IMR-90 (cell line): Measurements from ENCODE around the gene ARHGAP28. TPM values are rescaled to one million over a fixed set of nuclear protein-coding genes. Genes with fewer than 3 reads are reported as not detected.

Source experiments
- ATAC-seq: fragments of 200-7000 bp; cut with Tn5 transposase; 2 replicates; pipeline ENCODE4 v1.9.1; 2020; ENCODE audit warnings: low read depth, mild to moderate bottlenecking, moderate library complexity
- BruUV-seq: library from RNA; stranded (reverse); fragments of 400-500 nt; replicated peaks from 2 replicates; lab custom pipeline; 2021; lab: Mats Ljungman, UMichigan
- CTCF ChIA-PET: fragments of 300-600 bp; formaldehyde crosslinking; extraction: SDS; loops from one replicate; lab custom pipeline; 2021; ENCODE audit warnings: antibody characterized with exemption; lab: Yijun Ruan, JAX
- POLR2A ChIA-PET: fragments of 300-600 bp; sonication (Branson Sonifier 250); formaldehyde crosslinking; loops from one replicate; lab custom pipeline; 2022; ENCODE audit warnings: antibody characterized with exemption; ENCODE audit not compliant: unreplicated experiment; lab: Charles Lee
- DNase-seq: peaks from one replicate; pipeline ENCODE4 v3.0.0; 2013
- H2AFZ ChIP-seq: replicated peaks from 2 replicates; pipeline ENCODE3; 2013; ENCODE audit warnings: low read length, mild to moderate bottlenecking; ENCODE audit not compliant: poor library complexity
- H2AK5ac ChIP-seq: 2 replicates; pipeline ENCODE4 v1.6.1; 2013; ENCODE audit warnings: low read depth, low read length, inconsistent platforms
- H2AK9ac ChIP-seq: replicated peaks from 2 replicates; pipeline ENCODE3; 2013; ENCODE audit warnings: mild to moderate bottlenecking, low read depth, low read length, moderate library complexity; ENCODE audit not compliant: poor library complexity
- H2BK120ac ChIP-seq: 2 replicates; pipeline ENCODE4 v1.6.1; 2013; ENCODE audit warnings: low read depth, low read length, inconsistent platforms
- H2BK15ac ChIP-seq: 3 replicates; pipeline ENCODE4 v1.6.1; 2013; ENCODE audit warnings: low read depth, low read length, inconsistent platforms
- H2BK20ac ChIP-seq: 2 replicates; pipeline ENCODE4 v1.6.1; 2013; ENCODE audit warnings: low read depth, mild to moderate bottlenecking, inconsistent platforms, low read length, moderate library complexity
- H2BK5ac ChIP-seq: 2 replicates; pipeline ENCODE4 v1.6.1; 2013; ENCODE audit warnings: mild to moderate bottlenecking, low read depth, low read length, inconsistent platforms; ENCODE audit not compliant: poor library complexity, severe bottlenecking
- H3K14ac ChIP-seq: replicated peaks from 2 replicates; pipeline ENCODE4 v1.6.1; 2013; ENCODE audit warnings: low read depth, low read length, inconsistent platforms
- H3K18ac ChIP-seq: 2 replicates; pipeline ENCODE4 v1.6.1; 2013; ENCODE audit warnings: low read depth, low read length, control low read depth
- H3K23ac ChIP-seq: 2 replicates; pipeline ENCODE4 v1.6.1; 2013; ENCODE audit warnings: low read depth, low read length, inconsistent platforms
- H3K27ac ChIP-seq: 2 replicates; pipeline ENCODE4 v1.5.1; 2013; ENCODE audit warnings: mild to moderate bottlenecking, control low read depth, low read length; ENCODE audit not compliant: insufficient read depth
- H3K27me3 ChIP-seq: 2 replicates; pipeline ENCODE4 v1.6.1; 2013; ENCODE audit warnings: low read length; ENCODE audit not compliant: control insufficient read depth, insufficient read depth
- H3K36me3 ChIP-seq: 2 replicates; pipeline ENCODE4 v1.6.1; 2013; ENCODE audit warnings: low read length, mixed read lengths; ENCODE audit not compliant: control insufficient read depth, insufficient read depth
- H3K4ac ChIP-seq: 2 replicates; pipeline ENCODE4 v1.6.1; 2013; ENCODE audit warnings: low read depth, low read length, inconsistent platforms
- H3K4me1 ChIP-seq: 2 replicates; pipeline ENCODE4 v1.6.1; 2013; ENCODE audit warnings: low read length, mixed read lengths; ENCODE audit not compliant: control insufficient read depth, insufficient read depth
- H3K4me2 ChIP-seq: 2 replicates; pipeline ENCODE4 v1.6.1; 2013; ENCODE audit warnings: low read depth, mild to moderate bottlenecking, control low read depth, low read length, moderate library complexity
- H3K4me3 ChIP-seq: 2 replicates; pipeline ENCODE4 v1.5.1; 2013; ENCODE audit warnings: low read depth, mild to moderate bottlenecking, control low read depth, low read length, moderate library complexity; ENCODE audit not compliant: insufficient read depth
- H3K56ac ChIP-seq: 2 replicates; pipeline ENCODE4 v1.6.1; 2013; ENCODE audit warnings: low read length, inconsistent platforms; ENCODE audit not compliant: insufficient read depth; ENCODE audit errors: extremely low read depth
- H3K79me1 ChIP-seq, 2 experiments: 2 replicates each; pipeline ENCODE4 v1.6.1; 2013; ENCODE audit warnings: low read length in 2 of 2, inconsistent platforms in 1 of 2, low read depth in 1 of 2
- H3K9ac ChIP-seq: 2 replicates; pipeline ENCODE4 v1.6.1; 2013; ENCODE audit warnings: low read depth, low read length, control low read depth
- H3K9me1 ChIP-seq: 2 replicates; pipeline ENCODE4 v1.6.1; 2013; ENCODE audit warnings: low read length, inconsistent platforms; ENCODE audit not compliant: insufficient read depth
- H3K9me3 ChIP-seq: 2 replicates; pipeline ENCODE4 v1.6.1; 2013; ENCODE audit warnings: low read length; ENCODE audit not compliant: control insufficient read depth, insufficient read depth
- H4K20me1 ChIP-seq: 2 replicates; pipeline ENCODE4 v1.6.1; 2013; ENCODE audit warnings: low read length, inconsistent platforms; ENCODE audit not compliant: insufficient read depth
- H4K5ac ChIP-seq: 2 replicates; pipeline ENCODE4 v1.6.1; 2013; ENCODE audit warnings: mild to moderate bottlenecking, low read depth, low read length, control low read depth
- H4K8ac ChIP-seq, 2 experiments: 2 replicates each; pipeline ENCODE4 v1.6.1; 2013; ENCODE audit warnings: low read depth in 2 of 2, low read length in 2 of 2, control low read depth in 1 of 2, inconsistent platforms in 1 of 2
- H4K91ac ChIP-seq: 2 replicates; pipeline ENCODE4 v1.6.1; 2013; ENCODE audit warnings: low read depth, low read length, inconsistent platforms; ENCODE audit not compliant: insufficient read depth
- BHLHE40 ChIP-seq: fragments of 150-350 bp; IDR thresholded peaks from 2 replicates; pipeline ENCODE4 v1.6.1; 2016; ENCODE audit warnings: mild to moderate bottlenecking, low read depth, low read length
- CEBPB ChIP-seq: IDR thresholded peaks from 2 replicates; pipeline ENCODE4 v1.6.1; 2012; ENCODE audit warnings: low read depth, low read length, improper control_type of control experiment
- CHD1 ChIP-seq: IDR thresholded peaks from 2 replicates; pipeline ENCODE4 v1.6.1; 2012; ENCODE audit warnings: low read depth, low read length, improper control_type of control experiment
- FOS ChIP-seq: fragments of 150-350 bp; IDR thresholded peaks from 2 replicates; pipeline ENCODE4 v1.6.1; 2016; ENCODE audit warnings: low read depth, low read length
- MAFK ChIP-seq: IDR thresholded peaks from 2 replicates; pipeline ENCODE4 v1.6.1; 2012; ENCODE audit warnings: low read depth, low read length, improper control_type of control experiment
- MAZ ChIP-seq: IDR thresholded peaks from 2 replicates; pipeline ENCODE4 v1.6.1; 2012; ENCODE audit warnings: low read depth, mild to moderate bottlenecking, low read length, improper control_type of control experiment, moderate library complexity, borderline replicate concordance
- MXI1 ChIP-seq: IDR thresholded peaks from 2 replicates; pipeline ENCODE4 v1.6.1; 2012; ENCODE audit warnings: low read depth, mild to moderate bottlenecking, low read length, moderate library complexity, borderline replicate concordance
- NFE2L2 ChIP-seq: fragments of 150-350 bp; IDR thresholded peaks from 2 replicates; pipeline ENCODE4 v1.6.1; 2016; ENCODE audit warnings: low read depth, mild to moderate bottlenecking, low read length
- POLR2A ChIP-seq: IDR thresholded peaks from 2 replicates; pipeline ENCODE4 v1.6.1; 2012; ENCODE audit warnings: mild to moderate bottlenecking, low read depth, low read length
- RAD21 ChIP-seq: IDR thresholded peaks from 2 replicates; pipeline ENCODE4 v1.6.1; 2012; ENCODE audit warnings: low read length, improper control_type of control experiment
- RCOR1 ChIP-seq: IDR thresholded peaks from 2 replicates; pipeline ENCODE4 v1.6.1; 2012; ENCODE audit warnings: mild to moderate bottlenecking, low read length, improper control_type of control experiment; ENCODE audit not compliant: insufficient replicate concordance
- RFX5 ChIP-seq: IDR thresholded peaks from 2 replicates; pipeline ENCODE4 v1.8.0; 2012; ENCODE audit warnings: low read depth, mild to moderate bottlenecking, low read length, moderate library complexity
- SMC3 ChIP-seq: fragments of 150-350 bp; IDR thresholded peaks from 2 replicates; pipeline ENCODE4 v1.6.1; 2016; ENCODE audit warnings: low read depth, mild to moderate bottlenecking, antibody characterized with exemption, low read length, moderate library complexity
- USF2 ChIP-seq: fragments of 150-350 bp; IDR thresholded peaks from 2 replicates; pipeline ENCODE4 v1.6.1; 2017; ENCODE audit warnings: mild to moderate bottlenecking, antibody characterized with exemption, low read length, low read depth
- WGBS, 2 experiments: methylation state at CpG; one replicate each; pipeline versions ENCODE4 v1.1.5 to v1.1.7; 2013; ENCODE audit warnings: missing lambda C conversion rate in 2 of 2; ENCODE audit not compliant: insufficient read length in 1 of 2; ENCODE audit errors: extremely low coverage in 2 of 2; 5-methylcytosine and 5-hydroxymethylcytosine counted together
- dilution Hi-C: fragments of 300-500 bp; cut with HindIII; formaldehyde crosslinking; loops from one replicate; pipeline ENCODE4 v1.14.3; 2018; ENCODE audit warnings: low sequenced_read_pairs; ENCODE audit not compliant: unreplicated experiment
- in situ Hi-C: fragments of 300-500 bp; cut with MboI; formaldehyde crosslinking; loops from 3 replicates; pipeline ENCODE4 v1.14.3; 2019; ENCODE audit warnings: low sequenced_read_pairs, inconsistent platforms, mixed read lengths
- intact Hi-C: fragments of 100-400 bp; cut with micrococcal nuclease; formaldehyde crosslinking; loops from 2 replicates; pipeline ENCODE4 v1.10.0; 2022
- polyA plus RNA-seq, 3 experiments: library from polyadenylated mRNA; depleted of rRNA; stranded (reverse); fragments of >200 nt; gene quantifications; 2 replicates each; pipeline ENCODE4 v1.2.3, GENCODE V29; 2012; ENCODE audit warnings: low replicate concordance in 1 of 3
- total RNA-seq: library from RNA; depleted of rRNA; stranded (reverse); fragments of >200 nt; gene quantifications from 2 replicates; pipeline ENCODE4 v1.2.3, GENCODE V29; 2012
- TF ChIP-seq, protein P1 (sequence below): conservative IDR thresholded peaks from 2 replicates; pipeline ENCODE4 v1.5.1; 2012; ENCODE audit warnings: mild to moderate bottlenecking, low read depth, low read length, improper control_type of control experiment
- TF ChIP-seq, protein P2 (sequence below): fragments of 150-350 bp; IDR thresholded peaks from 2 replicates; pipeline ENCODE4 v1.6.1; 2016; ENCODE audit warnings: low read depth, mild to moderate bottlenecking, low read length, moderate library complexity, borderline replicate concordance

The ARHGAP28 gene
- total and polyA plus RNA-seq, 2 of the 4 experiments (the other 2 are of a cell fraction): 1.8 to 3.8 TPM

GRCh38 chr18:6724331-6724730 lies 5.2 kb upstream of the ARHGAP28 start:
- POLR2A ChIA-PET: no interaction called here
- H3K18ac ChIP-seq: no peak overlapping the region
- DNase-seq (no peak), ATAC-seq (no peak)
- no peak overlapping the region for H3K14ac ChIP-seq
- CTCF ChIA-PET: no interaction called here
- no peak overlapping the region for H3K27ac ChIP-seq
- no peak overlapping the region for H3K56ac ChIP-seq
- H4K20me1 ChIP-seq: no peaks in the 10 kb centered on the region
- no peak overlapping the region for H3K4me2 ChIP-seq
- peak overlapping the region; percentile 44; the same call in 2 of the 3 replicates for H2BK15ac ChIP-seq
- no peaks in the 10 kb centered on the region for H3K27me3 ChIP-seq
- in situ Hi-C loops (no loop called here), intact Hi-C loops (loop anchor here (2.0 kb wide), 1 partner anchor 38 kb away; no protein-coding TSS in a partner anchor), dilution Hi-C loops (no loop called here)
- H3K36me3 ChIP-seq: no peaks in the 10 kb centered on the region
- no peaks in the 10 kb centered on the region for H3K9me3 ChIP-seq
- TF ChIP-seq SMC3: no peak
- no peak for TF ChIP-seq USF2
- no peak for TF ChIP-seq MAZ
- TF ChIP-seq, protein P1, sequence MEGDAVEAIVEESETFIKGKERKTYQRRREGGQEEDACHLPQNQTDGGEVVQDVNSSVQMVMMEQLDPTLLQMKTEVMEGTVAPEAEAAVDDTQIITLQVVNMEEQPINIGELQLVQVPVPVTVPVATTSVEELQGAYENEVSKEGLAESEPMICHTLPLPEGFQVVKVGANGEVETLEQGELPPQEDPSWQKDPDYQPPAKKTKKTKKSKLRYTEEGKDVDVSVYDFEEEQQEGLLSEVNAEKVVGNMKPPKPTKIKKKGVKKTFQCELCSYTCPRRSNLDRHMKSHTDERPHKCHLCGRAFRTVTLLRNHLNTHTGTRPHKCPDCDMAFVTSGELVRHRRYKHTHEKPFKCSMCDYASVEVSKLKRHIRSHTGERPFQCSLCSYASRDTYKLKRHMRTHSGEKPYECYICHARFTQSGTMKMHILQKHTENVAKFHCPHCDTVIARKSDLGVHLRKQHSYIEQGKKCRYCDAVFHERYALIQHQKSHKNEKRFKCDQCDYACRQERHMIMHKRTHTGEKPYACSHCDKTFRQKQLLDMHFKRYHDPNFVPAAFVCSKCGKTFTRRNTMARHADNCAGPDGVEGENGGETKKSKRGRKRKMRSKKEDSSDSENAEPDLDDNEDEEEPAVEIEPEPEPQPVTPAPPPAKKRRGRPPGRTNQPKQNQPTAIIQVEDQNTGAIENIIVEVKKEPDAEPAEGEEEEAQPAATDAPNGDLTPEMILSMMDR: no peak
- no peak for TF ChIP-seq MXI1
- no peak for TF ChIP-seq FOS
- no peak for TF ChIP-seq CHD1
- TF ChIP-seq, protein P2, sequence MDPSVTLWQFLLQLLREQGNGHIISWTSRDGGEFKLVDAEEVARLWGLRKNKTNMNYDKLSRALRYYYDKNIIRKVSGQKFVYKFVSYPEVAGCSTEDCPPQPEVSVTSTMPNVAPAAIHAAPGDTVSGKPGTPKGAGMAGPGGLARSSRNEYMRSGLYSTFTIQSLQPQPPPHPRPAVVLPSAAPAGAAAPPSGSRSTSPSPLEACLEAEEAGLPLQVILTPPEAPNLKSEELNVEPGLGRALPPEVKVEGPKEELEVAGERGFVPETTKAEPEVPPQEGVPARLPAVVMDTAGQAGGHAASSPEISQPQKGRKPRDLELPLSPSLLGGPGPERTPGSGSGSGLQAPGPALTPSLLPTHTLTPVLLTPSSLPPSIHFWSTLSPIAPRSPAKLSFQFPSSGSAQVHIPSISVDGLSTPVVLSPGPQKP: no peak
- TF ChIP-seq NFE2L2: no peak
- TF ChIP-seq RAD21: no peak
- TF ChIP-seq POLR2A: no peak
- TF ChIP-seq RCOR1: no peak
- no peak for TF ChIP-seq MAFK
- TF ChIP-seq RFX5: no peak
- no peak for TF ChIP-seq BHLHE40
- no peak for TF ChIP-seq CEBPB
- H2AFZ ChIP-seq: no peak overlapping the region
- H3K23ac ChIP-seq: peak overlapping the region; percentile 38; the same call in 1 of the 2 replicates
- no peak overlapping the region for H3K4me3 ChIP-seq
- H3K4ac ChIP-seq: peak overlapping the region; percentile 41
- H2BK120ac ChIP-seq: peak overlapping the region; percentile 37; the same call in 1 of the 2 replicates
- no peak overlapping the region for H2AK9ac ChIP-seq
- peaks cover 13% of the 10 kb centered on the region for H3K9me1 ChIP-seq
- H4K91ac ChIP-seq: no peak overlapping the region
- WGBS, 2 experiments: no CpG with 5 or more reads among the region's 1 CpG
- H3K79me1 ChIP-seq: no peaks in the 10 kb centered on the region
- H2BK5ac ChIP-seq: no peak overlapping the region
- no peak overlapping the region for H4K8ac ChIP-seq
- H3K9ac ChIP-seq: no peak overlapping the region
- peaks cover 8% of the 10 kb centered on the region for H3K4me1 ChIP-seq
- 0 out of 2 replicates have a peak overlapping the region, but pooled peaks have one; percentile 77 for H2AK5ac ChIP-seq
- no peak overlapping the region for H4K5ac ChIP-seq
- peak overlapping the region; percentile 51 for H2BK20ac ChIP-seq
- BruUV-seq: no TSS peak
